ENCODE results near the gene ZIC4. TPM values are rescaled to one million over a fixed set of nuclear protein-coding genes. Genes with fewer than 3 reads are reported as not detected.

Gene ZIC4
- total RNA-seq, 2 donors from 2014 or later, result not detected

- 10% methylated on average over 7 of the region's 7 CpGs for WGBS
- Histone ChIP-seq H3K4me1 (replicated peaks) (no peaks in the 10 kb centered on the region), H3K27ac (no peak overlapping the region), H3K27me3 (replicated peaks; ENCODE audit: insufficient read depth) (peaks cover 19% of the 10 kb centered on the region), H3K4me3 (no peak overlapping the region), H3K9me3 (no peaks in the 10 kb centered on the region), H3K36me3 (no peaks in the 10 kb centered on the region)
- intact Hi-C loops (cut with DNase I), result no loop called here
- DNase-seq (ENCODE audit: low spot score), result no peak
- no peak for TF ChIP-seq POLR2A (IDR thresholded peaks at IDR 0.05)
- no peak for TF ChIP-seq CTCF (IDR thresholded peaks at IDR 0.05)
- no peak for TF ChIP-seq POLR2AphosphoS5 (IDR thresholded peaks at IDR 0.05)
Measured at GRCh38 chr3:147371771-147372340, 34.5 kb downstream of the ZIC4 start.

DNA sequence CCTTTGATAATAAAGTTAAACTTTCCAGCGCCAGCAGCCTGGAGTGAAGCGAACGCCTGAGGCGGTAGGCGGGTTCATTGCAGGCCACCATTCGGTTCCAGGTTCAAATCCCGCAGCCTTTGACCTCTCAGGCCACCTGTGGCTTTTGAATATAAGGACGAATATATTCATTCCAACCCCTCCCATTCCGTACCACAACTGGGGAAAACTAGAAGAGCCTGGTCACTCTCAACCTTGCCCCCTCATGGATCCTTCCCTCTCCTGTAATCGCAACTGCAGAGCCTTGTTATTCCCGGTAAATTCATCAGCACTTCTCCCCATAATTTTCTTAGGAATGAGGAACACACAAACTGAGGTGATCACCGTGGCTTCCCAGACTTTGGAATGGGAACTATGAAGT is 35.2 kb downstream of the ZIC4 start:
- intact Hi-C loops (cut with DNase I), result no loop called here
- Histone ChIP-seq H3K27ac (no peak overlapping the region), H3K36me3 (no peaks in the 10 kb centered on the region), H3K27me3 (replicated peaks; ENCODE audit: insufficient read depth) (peaks cover 19% of the 10 kb centered on the region), H3K4me3 (no peak overlapping the region), H3K9me3 (no peaks in the 10 kb centered on the region), H3K4me1 (replicated peaks) (no peaks in the 10 kb centered on the region)
- TF ChIP-seq POLR2AphosphoS5 (IDR thresholded peaks at IDR 0.05) (no peak), POLR2A (IDR thresholded peaks at IDR 0.05) (no peak), CTCF (IDR thresholded peaks at IDR 0.05) (no peak)
- WGBS, result 3% methylated on average over 12 of the region's 12 CpGs
- no peak for DNase-seq (ENCODE audit: low spot score)

- H3K4me1 ChIP-seq (replicated peaks), result no peaks in the 10 kb centered on the region
- no peak overlapping the region for H3K27ac ChIP-seq
- TF ChIP-seq CTCF (IDR thresholded peaks at IDR 0.05), result no peak
- no peak for TF ChIP-seq POLR2AphosphoS5 (IDR thresholded peaks at IDR 0.05)
- TF ChIP-seq POLR2A (IDR thresholded peaks at IDR 0.05), result no peak
- intact Hi-C loops (cut with DNase I), result no loop called here
- no peak overlapping the region for H3K4me3 ChIP-seq
- H3K27me3 ChIP-seq (replicated peaks; ENCODE audit: insufficient read depth), result peaks cover 19% of the 10 kb centered on the region
- 6% methylated on average over 19 of the region's 19 CpGs for WGBS
- no peak for DNase-seq (ENCODE audit: low spot score)
- no peaks in the 10 kb centered on the region for H3K36me3 ChIP-seq
- H3K9me3 ChIP-seq, result no peaks in the 10 kb centered on the region
Measured at GRCh38 chr3:147370349-147370748, 36.0 kb downstream of the ZIC4 start.

GRCh38 chr3:147369661-147370123 is 36.7 kb downstream of the ZIC4 start:
- intact Hi-C loops (cut with DNase I), result no loop called here
- no peak for TF ChIP-seq POLR2AphosphoS5 (IDR thresholded peaks at IDR 0.05)
- no peak for TF ChIP-seq CTCF (IDR thresholded peaks at IDR 0.05)
- no peak for TF ChIP-seq POLR2A (IDR thresholded peaks at IDR 0.05)
- peaks cover 17% of the 10 kb centered on the region for H3K27me3 ChIP-seq (replicated peaks; ENCODE audit: insufficient read depth)

DNA sequence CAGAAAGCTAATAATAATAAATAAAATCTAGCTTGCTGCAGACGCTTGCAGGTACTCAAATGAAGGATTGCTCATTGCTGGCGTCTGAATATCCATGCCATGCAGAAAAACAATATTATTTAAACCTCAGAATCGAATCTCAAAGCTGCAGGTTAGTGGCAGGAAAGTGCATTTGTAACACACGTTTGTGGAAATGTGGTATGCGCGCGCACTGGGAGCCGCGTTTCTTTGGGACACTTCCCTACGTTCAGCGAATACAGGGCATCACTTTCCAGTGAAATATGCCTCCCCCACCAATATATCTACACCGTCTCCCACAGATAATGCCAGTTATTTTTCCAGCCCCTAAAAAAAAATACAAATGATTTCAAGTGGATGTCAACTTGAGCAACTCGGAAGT is 37.1 kb downstream of the ZIC4 start:
- H3K4me3 ChIP-seq, result no peak overlapping the region
- WGBS, result 7% methylated on average over 13 of the region's 13 CpGs
- H3K27ac ChIP-seq, result no peak overlapping the region
- no peaks in the 10 kb centered on the region for H3K9me3 ChIP-seq
- no peaks in the 10 kb centered on the region for H3K36me3 ChIP-seq
- H3K27me3 ChIP-seq (replicated peaks; ENCODE audit: insufficient read depth), result peaks cover 17% of the 10 kb centered on the region
- TF ChIP-seq POLR2AphosphoS5 (IDR thresholded peaks at IDR 0.05) (no peak), POLR2A (IDR thresholded peaks at IDR 0.05) (no peak), CTCF (IDR thresholded peaks at IDR 0.05) (no peak)
- no peaks in the 10 kb centered on the region for H3K4me1 ChIP-seq (replicated peaks)
- no peak for DNase-seq (ENCODE audit: low spot score)
- intact Hi-C loops (cut with DNase I), result no loop called here

More at GRCh38 chr3:147369661-147370123, 36.7 kb downstream of the ZIC4 start:
- DNase-seq (ENCODE audit: low spot score), result no peak
- Histone ChIP-seq H3K9me3 (no peaks in the 10 kb centered on the region), H3K36me3 (no peaks in the 10 kb centered on the region), H3K4me1 (replicated peaks) (no peaks in the 10 kb centered on the region), H3K4me3 (no peak overlapping the region), H3K27ac (no peak overlapping the region)
- 5% methylated on average over 18 of the region's 18 CpGs for WGBS

All from prostate gland (tissue), 2 donors.